OCI-LY3 (cell line): ENCODE measurements around the gene FGGY.

ENCODE experiments used
- CTCF ChIP-seq: fragments of 200-600, 300-600 bp; sonication (generic); IDR thresholded peaks from 2 replicates; pipeline ENCODE4 v1.5.1; 2014; ENCODE audit warnings: antibody characterized with exemption, low read length, low read depth
- EZH2phosphoT487 ChIP-seq: fragments of 200-600 bp; shearing (Covaris generic); IDR thresholded peaks from 2 replicates; pipeline ENCODE4 v1.6.1; 2018; ENCODE audit warnings: antibody characterized with exemption, mixed run types, low read depth

GRCh38 chr1:59511476-59512465, 214.9 kb downstream of the FGGY start:
- TF ChIP-seq CTCF (no peak), EZH2phosphoT487 (no peak)
